Stimulated activated naive B cell treated with anti-CD40 and anti-IgM and Interleukin-4, amounts not matched to agents 10 μg/mL and 1 μg/mL and 100 μg/mL, for 72 hours (primary cell): Measurements from ENCODE around the gene KRT13.
"Not testable (repeated sequence)": the region's sequence is repeated elsewhere in the genome, so short reads cannot be mapped to it uniquely, and the experiment has no call there.

ENCODE experiments used
- ATAC-seq, 2 donors: fragments of 150-1000 bp; cut with Tn5 transposase; replicated peaks; 2 replicates each; pipeline ENCODE4 v1.10.0; 2021; ENCODE audit warnings: moderate library complexity in 1 of 2
- DNase-seq: peaks from one replicate; pipeline ENCODE4 v3.0.0; 2021
- H3K27ac Mint-ChIP-seq: one replicate; pipeline ENCODE4 v1.8.0; 2022; ENCODE audit warnings: mild to moderate bottlenecking, mixed read lengths
- H3K27me3 Mint-ChIP-seq, 2 donors: one replicate each; pipeline ENCODE4 v1.8.0; 2022; ENCODE audit warnings: mixed read lengths in 2 of 2
- H3K36me3 Mint-ChIP-seq, 2 donors: one replicate each; pipeline ENCODE4 v1.8.0; 2022; ENCODE audit warnings: mixed read lengths in 2 of 2, mild to moderate bottlenecking in 1 of 2
- H3K4me1 Mint-ChIP-seq, 2 donors: one replicate each; pipeline ENCODE4 v1.8.0; 2022; ENCODE audit warnings: mixed read lengths in 2 of 2, mild to moderate bottlenecking in 1 of 2
- H3K4me3 Mint-ChIP-seq, 2 donors: one replicate each; pipeline ENCODE4 v1.8.0; 2022; ENCODE audit warnings: mild to moderate bottlenecking in 2 of 2, mixed read lengths in 2 of 2, moderate library complexity in 1 of 2
- H3K9me3 Mint-ChIP-seq, 2 donors: one replicate each; pipeline ENCODE4 v1.8.0; 2022; ENCODE audit warnings: mixed read lengths in 2 of 2, mild to moderate bottlenecking in 1 of 2

The KRT13 gene

GRCh38 chr17:41544491-41544892 is 39.1 kb upstream of the KRT13 start:
- H3K4me3 Mint-ChIP-seq, result no peak overlapping the region
- no peak for ATAC-seq
- H3K36me3 Mint-ChIP-seq, result peaks cover 6 to 10% of the 10 kb centered on the region in 2 donors

GRCh38 chr17:41542786-41543185 is 37.4 kb upstream of the KRT13 start:
- H3K27ac Mint-ChIP-seq, H3K4me1 Mint-ChIP-seq, ATAC-seq, H3K4me3 Mint-ChIP-seq, DNase-seq: not testable (repeated sequence)
- Mint-ChIP-seq H3K36me3 (peaks cover 6 to 10% of the 10 kb centered on the region in 2 donors), H3K27me3 (peaks cover 27 to 37% of the 10 kb centered on the region in 2 donors), H3K9me3 (peaks cover 10 to 11% of the 10 kb centered on the region in 2 donors)

More at GRCh38 chr17:41544491-41544892, 39.1 kb upstream of the KRT13 start:
- DNase-seq, result no peak
- H3K4me1 Mint-ChIP-seq, result peaks cover 19 to 23% of the 10 kb centered on the region in 2 donors
- H3K27me3 Mint-ChIP-seq, result peaks cover 28 to 42% of the 10 kb centered on the region in 2 donors
- peaks cover 10 to 11% of the 10 kb centered on the region in 2 donors for H3K9me3 Mint-ChIP-seq
- H3K27ac Mint-ChIP-seq, result no peak overlapping the region

- Mint-ChIP-seq H3K4me3 (no peak overlapping the region), H3K27me3 (peaks cover 27 to 37% of the 10 kb centered on the region in 2 donors), H3K36me3 (peaks cover 6 to 8% of the 10 kb centered on the region in 2 donors), H3K27ac (no peak overlapping the region), H3K9me3 (peaks cover 8 to 9% of the 10 kb centered on the region in 2 donors), H3K4me1 (peaks cover under 1 to 2% of the 10 kb centered on the region in 2 donors)
- ATAC-seq, result no peak
- DNase-seq, result no peak
These were observed 36.9 kb upstream of the KRT13 start for GRCh38 chr17:41542357-41542756.

- ATAC-seq, result no peak
- Mint-ChIP-seq H3K36me3 (no peaks in the 10 kb centered on the region), H3K4me1 (no peaks in the 10 kb centered on the region), H3K27me3 (peaks cover 27 to 35% of the 10 kb centered on the region in 2 donors), H3K9me3 (no peaks in the 10 kb centered on the region), H3K4me3 (no peak overlapping the region), H3K27ac (no peak overlapping the region)
- DNase-seq, result no peak
These were observed 35.7 kb upstream of the KRT13 start for GRCh38 chr17:41540921-41541625.

- no peak for DNase-seq
- Mint-ChIP-seq H3K27me3 (peaks cover 31 to 34% of the 10 kb centered on the region in 2 donors), H3K4me3 (no peak overlapping the region), H3K36me3 (no peaks in the 10 kb centered on the region), H3K9me3 (no peaks in the 10 kb centered on the region), H3K27ac (no peak overlapping the region), H3K4me1 (no peaks in the 10 kb centered on the region)
- ATAC-seq, result no peak
These were observed 34.7 kb upstream of the KRT13 start for GRCh38 chr17:41539979-41540701.

- Mint-ChIP-seq H3K36me3 (no peaks in the 10 kb centered on the region), H3K27ac (no peak overlapping the region), H3K4me3 (no peak overlapping the region), H3K9me3 (no peaks in the 10 kb centered on the region), H3K27me3 (peaks cover 34 to 42% of the 10 kb centered on the region in 2 donors), H3K4me1 (no peaks in the 10 kb centered on the region)
- no peak for ATAC-seq
- DNase-seq, result no peak
These were observed 33.7 kb upstream of the KRT13 start for GRCh38 chr17:41539071-41539492.

GRCh38 chr17:41538565-41538991 is 33.2 kb upstream of the KRT13 start:
- ATAC-seq (no peak), DNase-seq (no peak)
- H3K4me1 Mint-ChIP-seq, result no peaks in the 10 kb centered on the region
- H3K27me3 Mint-ChIP-seq, result peaks cover 38 to 42% of the 10 kb centered on the region in 2 donors
- H3K9me3 Mint-ChIP-seq, result no peaks in the 10 kb centered on the region
- no peaks in the 10 kb centered on the region for H3K36me3 Mint-ChIP-seq
- no peak overlapping the region for H3K4me3 Mint-ChIP-seq
- no peak overlapping the region for H3K27ac Mint-ChIP-seq

- no peaks in the 10 kb centered on the region for H3K4me1 Mint-ChIP-seq
- H3K27ac Mint-ChIP-seq, result no peak overlapping the region
- no peak overlapping the region for H3K4me3 Mint-ChIP-seq
- DNase-seq (no peak), ATAC-seq (no peak)
- no peaks in the 10 kb centered on the region for H3K36me3 Mint-ChIP-seq
- no peaks in the 10 kb centered on the region for H3K9me3 Mint-ChIP-seq
- H3K27me3 Mint-ChIP-seq, result peaks cover 42 to 47% of the 10 kb centered on the region in 2 donors
These were observed 32.6 kb upstream of the KRT13 start for GRCh38 chr17:41537990-41538389.

- peaks cover 46 to 51% of the 10 kb centered on the region in 2 donors for H3K27me3 Mint-ChIP-seq
- ATAC-seq (no peak), DNase-seq (no peak)
- no peaks in the 10 kb centered on the region for H3K36me3 Mint-ChIP-seq
- H3K4me3 Mint-ChIP-seq, result no peak overlapping the region
- H3K9me3 Mint-ChIP-seq, result no peaks in the 10 kb centered on the region
- no peak overlapping the region for H3K27ac Mint-ChIP-seq
- H3K4me1 Mint-ChIP-seq, result no peaks in the 10 kb centered on the region
These were observed 32.2 kb upstream of the KRT13 start for GRCh38 chr17:41537614-41537954.

GRCh38 chr17:41536741-41537613 is 31.6 kb upstream of the KRT13 start:
- H3K36me3 Mint-ChIP-seq, result no peaks in the 10 kb centered on the region
- no peak overlapping the region for H3K27ac Mint-ChIP-seq
- no peak overlapping the region for H3K4me3 Mint-ChIP-seq
- H3K9me3 Mint-ChIP-seq, result no peaks in the 10 kb centered on the region
- no peak for ATAC-seq
- no peak for DNase-seq
- H3K27me3 Mint-ChIP-seq, result peaks cover 53 to 57% of the 10 kb centered on the region in 2 donors
- no peaks in the 10 kb centered on the region for H3K4me1 Mint-ChIP-seq

GRCh38 chr17:41535764-41536481 is 30.5 kb upstream of the KRT13 start:
- Mint-ChIP-seq H3K36me3 (no peaks in the 10 kb centered on the region), H3K27me3 (peaks cover 61 to 63% of the 10 kb centered on the region in 2 donors)

GRCh38 chr17:41534899-41535546 is 29.6 kb upstream of the KRT13 start:
- Mint-ChIP-seq H3K4me1 (no peaks in the 10 kb centered on the region), H3K36me3 (no peaks in the 10 kb centered on the region), H3K9me3 (no peaks in the 10 kb centered on the region), H3K27me3 (peaks cover 67 to 72% of the 10 kb centered on the region in 2 donors), H3K27ac (no peak overlapping the region), H3K4me3 (no peak overlapping the region)
- ATAC-seq (no peak), DNase-seq (no peak)

More at GRCh38 chr17:41535764-41536481, 30.5 kb upstream of the KRT13 start:
- ATAC-seq, result no peak
- Mint-ChIP-seq H3K4me3 (no peak overlapping the region), H3K27ac (no peak overlapping the region), H3K4me1 (no peaks in the 10 kb centered on the region), H3K9me3 (no peaks in the 10 kb centered on the region)
- no peak for DNase-seq

- Mint-ChIP-seq H3K36me3 (no peaks in the 10 kb centered on the region), H3K27me3 (peaks cover 77 to 84% of the 10 kb centered on the region in 2 donors), H3K4me3 (no peak overlapping the region), H3K9me3 (no peaks in the 10 kb centered on the region), H3K27ac (no peak overlapping the region), H3K4me1 (peaks cover under 1 to 4% of the 10 kb centered on the region in 2 donors)
- ATAC-seq, result no peak
- no peak for DNase-seq
These were observed 28.2 kb upstream of the KRT13 start for GRCh38 chr17:41533613-41534012.
